ENCODE results near the gene MBD6.

The MBD6 gene

DNA sequence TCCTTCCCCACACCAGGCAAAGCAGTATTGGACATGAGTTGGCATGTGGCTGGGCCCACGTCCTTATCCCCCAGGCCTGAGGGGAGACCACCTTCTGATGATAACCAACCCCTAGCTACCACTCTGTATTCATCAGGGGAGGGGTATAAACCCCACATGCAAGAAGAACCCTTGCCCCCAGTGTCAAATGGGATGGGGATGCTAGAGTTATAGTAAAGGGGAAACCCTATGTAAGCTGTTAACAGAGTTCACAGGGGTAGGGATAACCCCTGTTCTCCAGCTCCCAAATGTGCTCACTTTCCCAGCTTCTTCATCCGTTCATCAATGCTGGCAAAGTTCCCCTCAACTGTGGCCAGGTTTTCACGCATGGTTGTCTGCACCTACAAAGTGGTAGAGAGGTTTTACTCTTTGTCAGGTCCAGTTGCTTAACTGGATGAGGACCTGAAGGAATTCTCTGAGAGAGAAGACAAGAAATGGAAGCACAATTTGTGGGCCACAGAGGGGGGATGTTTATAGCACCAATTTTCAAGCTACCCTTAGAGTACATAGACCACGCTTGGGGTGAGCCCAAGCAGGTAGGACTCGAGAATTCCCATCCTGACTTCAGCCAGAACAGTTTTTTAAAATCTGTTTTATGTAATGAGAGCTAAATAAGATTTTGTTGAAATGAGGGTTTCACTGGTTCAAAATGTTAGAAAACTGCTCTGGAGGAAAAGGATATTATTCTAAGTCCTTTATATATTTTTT is 7.9 kb downstream of the MBD6 start:
- CTCF ChIA-PET, result no interaction called here
- H3K27ac ChIP-seq, result peak overlapping the region; percentile 98
- POLR2A ChIA-PET (ENCODE audit: low non-redundant PET), result interaction anchor here (0.6 kb wide), 1 partner anchor 11 kb away, joined by 3 read pairs; no protein-coding TSS in a partner anchor
- DNase-seq (ENCODE audit: low spot score), result no peak
- TF ChIP-seq, protein P1, sequence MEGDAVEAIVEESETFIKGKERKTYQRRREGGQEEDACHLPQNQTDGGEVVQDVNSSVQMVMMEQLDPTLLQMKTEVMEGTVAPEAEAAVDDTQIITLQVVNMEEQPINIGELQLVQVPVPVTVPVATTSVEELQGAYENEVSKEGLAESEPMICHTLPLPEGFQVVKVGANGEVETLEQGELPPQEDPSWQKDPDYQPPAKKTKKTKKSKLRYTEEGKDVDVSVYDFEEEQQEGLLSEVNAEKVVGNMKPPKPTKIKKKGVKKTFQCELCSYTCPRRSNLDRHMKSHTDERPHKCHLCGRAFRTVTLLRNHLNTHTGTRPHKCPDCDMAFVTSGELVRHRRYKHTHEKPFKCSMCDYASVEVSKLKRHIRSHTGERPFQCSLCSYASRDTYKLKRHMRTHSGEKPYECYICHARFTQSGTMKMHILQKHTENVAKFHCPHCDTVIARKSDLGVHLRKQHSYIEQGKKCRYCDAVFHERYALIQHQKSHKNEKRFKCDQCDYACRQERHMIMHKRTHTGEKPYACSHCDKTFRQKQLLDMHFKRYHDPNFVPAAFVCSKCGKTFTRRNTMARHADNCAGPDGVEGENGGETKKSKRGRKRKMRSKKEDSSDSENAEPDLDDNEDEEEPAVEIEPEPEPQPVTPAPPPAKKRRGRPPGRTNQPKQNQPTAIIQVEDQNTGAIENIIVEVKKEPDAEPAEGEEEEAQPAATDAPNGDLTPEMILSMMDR (conservative IDR thresholded peaks at IDR 0.05; ENCODE audit: low read depth), result no peak

DNA sequence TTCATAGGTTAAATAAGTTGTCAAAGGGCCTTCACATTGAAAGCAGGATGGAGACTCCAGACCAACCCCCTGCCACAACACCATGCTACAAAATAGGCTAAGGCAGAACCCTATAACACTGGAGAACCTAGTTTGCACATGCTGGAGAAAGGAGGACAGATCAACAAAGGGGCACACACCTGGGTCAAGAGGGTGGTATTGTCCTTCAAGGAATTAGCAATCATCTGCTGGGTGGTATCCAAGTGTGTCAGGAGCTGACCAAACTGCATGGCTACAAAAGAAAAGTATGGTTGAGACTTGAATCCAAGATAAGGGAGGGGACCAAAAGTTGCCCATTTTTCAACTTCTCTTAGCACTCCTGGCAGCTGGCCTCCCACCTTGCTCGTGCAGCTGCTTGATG is 9.2 kb downstream of the MBD6 start:
- peak overlapping the region; percentile 23; the same call in 1 of the 2 replicates for H3K27ac ChIP-seq
- CTCF ChIA-PET, result interaction anchor here (0.6 to 1.0 kb wide), 3 partner anchors 20 to 101 kb away, joined by 3 to 5 read pairs (median 3); partner anchors contain the start of gene B4GALNT1
- no peak for DNase-seq (ENCODE audit: low spot score)
- TF ChIP-seq, protein P1 (conservative IDR thresholded peaks at IDR 0.05; ENCODE audit: low read depth), result no peak
- POLR2A ChIA-PET (ENCODE audit: low non-redundant PET), result no interaction called here

DNA sequence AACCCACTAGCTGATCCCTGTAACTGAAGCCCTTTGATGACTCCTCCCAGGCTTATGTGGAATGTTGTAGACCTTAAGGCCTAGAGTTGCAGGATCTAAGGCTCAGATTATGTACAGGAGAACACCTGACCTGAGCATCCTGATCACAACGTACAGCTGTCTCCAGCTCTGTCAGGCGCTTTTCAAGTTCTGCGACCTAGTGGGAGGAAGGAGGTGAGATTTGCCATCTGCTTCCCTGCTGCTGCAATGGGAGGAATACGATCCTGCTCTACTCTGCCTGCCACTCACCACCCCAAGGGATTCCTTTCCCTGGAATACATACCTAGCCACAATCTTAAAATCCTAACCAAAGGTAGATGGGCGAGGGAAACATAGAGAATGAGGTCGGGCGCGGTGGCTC is 10.5 kb downstream of the MBD6 start:
- POLR2A ChIA-PET (ENCODE audit: low non-redundant PET), result no interaction called here
- CTCF ChIA-PET, result no interaction called here
- H3K27ac ChIP-seq, result no peak overlapping the region
- no peak for DNase-seq (ENCODE audit: low spot score)
- TF ChIP-seq, protein P1 (conservative IDR thresholded peaks at IDR 0.05; ENCODE audit: low read depth), result no peak

DNA sequence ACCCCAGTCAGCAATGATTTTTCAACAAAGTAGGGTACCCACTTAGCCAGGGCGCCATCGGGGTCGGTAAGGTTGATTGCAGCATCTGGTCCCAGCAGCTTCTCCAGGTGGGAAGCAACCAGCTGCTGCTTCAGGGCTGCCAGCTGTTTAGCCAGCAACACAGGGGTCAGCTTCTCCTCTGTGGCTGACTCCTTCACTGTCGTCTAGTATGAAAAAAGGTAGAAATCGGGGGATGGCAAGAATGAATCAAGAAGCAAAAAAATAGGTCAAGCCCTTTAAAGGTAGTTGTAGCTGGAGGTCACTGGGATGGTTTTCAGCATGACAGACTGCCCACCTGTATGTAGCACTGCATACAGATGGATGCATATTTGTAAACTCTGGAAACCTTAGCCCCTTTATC is 11.6 kb downstream of the MBD6 start:
- TF ChIP-seq, protein P1 (conservative IDR thresholded peaks at IDR 0.05; ENCODE audit: low read depth), result no peak
- CTCF ChIA-PET, result interaction anchor here (0.6 to 1.0 kb wide), 4 partner anchors 10 to 86 kb away, joined by 3 to 4 read pairs (median 3); no protein-coding TSS in a partner anchor
- peak overlapping the region; percentile 20; the same call in 1 of the 2 replicates for H3K27ac ChIP-seq
- POLR2A ChIA-PET (ENCODE audit: low non-redundant PET), result interaction anchor here (0.6 kb wide), 1 partner anchor 10 kb away, joined by 3 read pairs; no protein-coding TSS in a partner anchor
- no peak for DNase-seq (ENCODE audit: low spot score)

DNA sequence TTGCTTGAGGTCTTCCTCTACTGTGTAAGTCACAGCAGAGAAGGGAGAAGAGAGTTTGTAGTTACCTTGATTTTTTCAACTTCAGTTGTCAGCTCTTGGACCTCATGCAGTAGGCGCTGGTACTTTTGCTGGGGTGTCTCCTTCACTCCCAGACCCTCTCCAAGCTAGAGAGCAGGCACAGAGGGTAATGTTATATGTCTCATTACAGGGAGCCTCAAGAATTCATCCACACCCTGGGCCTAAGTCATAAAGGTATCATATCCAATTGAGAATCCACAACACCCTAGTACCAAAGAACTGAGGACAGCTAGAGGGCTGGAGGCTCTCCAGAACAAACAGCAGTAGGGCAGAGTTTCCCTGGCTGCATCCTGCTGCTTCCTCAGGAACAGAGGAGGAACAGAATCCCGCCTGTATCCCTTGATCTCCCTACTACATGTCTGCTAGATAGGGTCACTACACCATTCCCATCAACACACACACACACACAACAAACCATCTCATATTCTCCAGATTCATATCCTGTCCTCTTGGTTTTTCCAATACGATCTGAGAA is 12.4 kb downstream of the MBD6 start:
- CTCF ChIA-PET, result interaction anchor here (0.5 to 1.0 kb wide), 6 partner anchors 11 to 925 kb away, joined by 3 to 5 read pairs (median 4); partner anchors contain the start of gene DCTN2
- no peak for DNase-seq (ENCODE audit: low spot score)
- POLR2A ChIA-PET (ENCODE audit: low non-redundant PET), result interaction anchor here (0.6 kb wide), 1 partner anchor 9 kb away, joined by 3 read pairs; no protein-coding TSS in a partner anchor
- H3K27ac ChIP-seq, result no peak overlapping the region
- TF ChIP-seq, protein P1 (conservative IDR thresholded peaks at IDR 0.05; ENCODE audit: low read depth), result no peak

DNA sequence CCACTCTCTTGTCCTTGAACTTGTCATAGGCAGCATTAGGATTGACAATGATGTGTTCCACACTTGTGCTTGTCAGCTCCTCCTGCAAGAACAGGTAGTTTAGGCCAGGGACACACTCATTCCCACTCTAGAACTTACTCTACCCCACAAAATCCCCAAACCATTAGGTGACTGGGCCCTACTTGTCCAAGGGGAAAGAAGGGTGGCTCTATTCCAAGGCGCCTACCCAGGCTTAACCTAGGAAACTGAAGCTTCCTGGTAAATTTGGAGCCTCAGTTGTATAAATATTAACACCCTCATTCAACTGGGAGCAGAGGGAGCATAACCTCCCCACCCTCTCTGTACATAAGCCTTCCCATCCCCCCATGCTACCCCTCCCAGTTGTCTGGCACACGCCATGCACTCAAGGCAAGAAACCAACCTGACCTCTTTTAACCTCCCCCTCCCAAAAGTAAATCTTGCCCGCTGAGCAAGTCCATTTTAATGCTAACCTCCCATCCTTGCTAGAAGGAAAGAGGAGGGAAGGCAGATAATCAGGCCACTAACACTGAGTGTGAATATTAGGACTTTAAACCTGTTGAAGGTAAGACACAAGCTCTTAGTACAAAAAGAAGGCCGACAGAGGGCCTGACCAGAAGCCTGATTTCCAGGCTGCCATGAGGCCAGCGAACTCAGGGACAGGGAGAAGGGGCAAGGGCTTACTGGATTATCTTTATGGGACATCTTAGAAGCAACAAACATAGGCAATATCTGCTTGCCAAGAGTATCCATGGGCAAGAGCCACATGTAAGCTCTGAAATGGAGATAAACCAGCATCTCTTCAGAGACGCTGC is 13.4 kb downstream of the MBD6 start:
- POLR2A ChIA-PET (ENCODE audit: low non-redundant PET), result no interaction called here
- H3K27ac ChIP-seq, result no peak overlapping the region
- CTCF ChIA-PET, result interaction anchor here (0.5 to 1.0 kb wide), 3 partner anchors 11 to 924 kb away, joined by 3 to 5 read pairs (median 5); partner anchors contain the start of gene DCTN2
- DNase-seq (ENCODE audit: low spot score), result no peak
- TF ChIP-seq, protein P1 (conservative IDR thresholded peaks at IDR 0.05; ENCODE audit: low read depth), result no peak
